GM12878 (cell line): ENCODE measurements around the gene NKAIN2.

Experiments used
- CTCF ChIP-seq, 3 experiments: IDR thresholded peaks in 2 of 3; conservative IDR thresholded peaks in 1 of 3; 2 replicates each; pipeline ENCODE4 v1.5.1; 2011; ENCODE audit warnings: low read depth in 3 of 3, low read length in 3 of 3, mild to moderate bottlenecking in 3 of 3, control low read depth in 2 of 3, moderate library complexity in 2 of 3, inconsistent platforms in 1 of 3, mixed read lengths in 1 of 3; ENCODE audit not compliant: control insufficient read depth in 2 of 3, insufficient read depth in 1 of 3; ENCODE audit errors: extremely low read depth in 1 of 3
- HDAC6 ChIP-seq: fragments of 200-600 bp; sonication (generic); IDR thresholded peaks from one replicate; pipeline ENCODE4 v1.8.0; 2017; ENCODE audit warnings: antibody characterized with exemption; ENCODE audit not compliant: unreplicated experiment
- MYC ChIP-seq: IDR thresholded peaks from 2 replicates; pipeline ENCODE4 v1.6.1; 2011; ENCODE audit warnings: mild to moderate bottlenecking, low read length, moderate library complexity, inconsistent platforms; ENCODE audit not compliant: insufficient read depth, insufficient replicate concordance, insufficient read length, severe bottlenecking
- POLR2A ChIP-seq: IDR thresholded peaks from 2 replicates; pipeline ENCODE4 v1.6.1; 2011; ENCODE audit warnings: low read depth, mild to moderate bottlenecking, low read length
- TF ChIP-seq, protein P1 (sequence below): IDR thresholded peaks from 2 replicates; pipeline ENCODE4 v1.6.1; 2012; ENCODE audit warnings: low read depth, low read length, improper control_type of control experiment

- TF ChIP-seq, protein P1, sequence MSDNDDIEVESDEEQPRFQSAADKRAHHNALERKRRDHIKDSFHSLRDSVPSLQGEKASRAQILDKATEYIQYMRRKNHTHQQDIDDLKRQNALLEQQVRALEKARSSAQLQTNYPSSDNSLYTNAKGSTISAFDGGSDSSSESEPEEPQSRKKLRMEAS: no peak
- no peak for TF ChIP-seq POLR2A
- TF ChIP-seq MYC: no peak
- no peak for TF ChIP-seq HDAC6
- no peak for TF ChIP-seq CTCF (IDR thresholded peaks at IDR 0.05 in 2 of 3, conservative IDR thresholded peaks at IDR 0.05 in 1 of 3; ENCODE audit: control insufficient read depth in 2 of 3, extremely low read depth in 1 of 3, insufficient read depth in 1 of 3, low read depth in 3 of 3, low read length in 3 of 3)
These were observed 158.8 kb downstream of the NKAIN2 start for GRCh38 chr6:123962508-123962907.
